ENCODE measurements around the gene CDCA5. TPM values are rescaled to one million over a fixed set of nuclear protein-coding genes. Genes with fewer than 3 reads are reported as not detected.

Gene CDCA5
- total RNA-seq, 4 donors from 2014 or later, result 0.56 to 2.8 (median 1.4) TPM; not detected in 1

DNA sequence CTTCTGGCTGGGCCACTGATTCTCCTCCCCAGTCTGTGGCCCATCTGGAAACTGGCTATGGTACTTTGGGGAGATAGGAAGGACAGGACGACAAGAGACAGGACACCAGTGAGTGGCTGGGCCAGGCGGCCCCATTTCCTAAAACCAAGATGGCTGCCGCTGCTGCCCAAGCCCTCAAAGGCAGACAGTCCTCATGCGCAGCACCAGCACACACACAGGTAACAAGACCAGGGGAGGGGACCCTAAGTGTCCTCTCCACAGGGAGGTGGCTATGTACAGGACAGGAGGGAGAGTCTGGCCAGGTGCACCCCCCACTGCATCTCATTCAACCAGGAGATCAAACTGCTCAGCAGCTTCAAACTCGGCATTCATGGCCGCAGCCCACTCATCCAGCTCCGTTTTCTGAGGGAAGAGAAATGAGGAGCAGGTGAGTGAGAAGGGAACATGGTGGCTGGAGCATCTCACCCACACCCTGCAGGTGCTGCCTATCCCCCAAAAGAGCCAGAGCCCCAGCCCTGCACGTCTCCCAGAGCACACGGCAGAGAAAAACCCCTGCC lies 5.0 kb downstream of the CDCA5 start:
- DNase-seq (ENCODE audit: low spot score), result no peak
- TF ChIP-seq, protein P1, sequence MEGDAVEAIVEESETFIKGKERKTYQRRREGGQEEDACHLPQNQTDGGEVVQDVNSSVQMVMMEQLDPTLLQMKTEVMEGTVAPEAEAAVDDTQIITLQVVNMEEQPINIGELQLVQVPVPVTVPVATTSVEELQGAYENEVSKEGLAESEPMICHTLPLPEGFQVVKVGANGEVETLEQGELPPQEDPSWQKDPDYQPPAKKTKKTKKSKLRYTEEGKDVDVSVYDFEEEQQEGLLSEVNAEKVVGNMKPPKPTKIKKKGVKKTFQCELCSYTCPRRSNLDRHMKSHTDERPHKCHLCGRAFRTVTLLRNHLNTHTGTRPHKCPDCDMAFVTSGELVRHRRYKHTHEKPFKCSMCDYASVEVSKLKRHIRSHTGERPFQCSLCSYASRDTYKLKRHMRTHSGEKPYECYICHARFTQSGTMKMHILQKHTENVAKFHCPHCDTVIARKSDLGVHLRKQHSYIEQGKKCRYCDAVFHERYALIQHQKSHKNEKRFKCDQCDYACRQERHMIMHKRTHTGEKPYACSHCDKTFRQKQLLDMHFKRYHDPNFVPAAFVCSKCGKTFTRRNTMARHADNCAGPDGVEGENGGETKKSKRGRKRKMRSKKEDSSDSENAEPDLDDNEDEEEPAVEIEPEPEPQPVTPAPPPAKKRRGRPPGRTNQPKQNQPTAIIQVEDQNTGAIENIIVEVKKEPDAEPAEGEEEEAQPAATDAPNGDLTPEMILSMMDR (IDR thresholded peaks at IDR 0.05), result no peak
- ATAC-seq (ENCODE audit: low FRiP score), result no peak

GRCh38 chr11:65078151-65078550 lies 5.7 kb downstream of the CDCA5 start:
- TF ChIP-seq, protein P1 (IDR thresholded peaks at IDR 0.05), result no peak
- no peak for ATAC-seq (ENCODE audit: low FRiP score)

GRCh38 chr11:65077451-65077850 lies 6.4 kb downstream of the CDCA5 start:
- no peak for ATAC-seq (ENCODE audit: low FRiP score)
- TF ChIP-seq, protein P1 (IDR thresholded peaks at IDR 0.05), result no peak
- DNase-seq (ENCODE audit: low spot score), result no peak

More at GRCh38 chr11:65078151-65078550, 5.7 kb downstream of the CDCA5 start:
- no peak for DNase-seq (ENCODE audit: low spot score)

- no peak for DNase-seq (ENCODE audit: low spot score)
- ATAC-seq (ENCODE audit: low FRiP score), result no peak
- TF ChIP-seq, protein P1 (IDR thresholded peaks at IDR 0.05), result no peak
These were observed 11.2 kb downstream of the CDCA5 start for GRCh38 chr11:65072631-65072966.

DNA sequence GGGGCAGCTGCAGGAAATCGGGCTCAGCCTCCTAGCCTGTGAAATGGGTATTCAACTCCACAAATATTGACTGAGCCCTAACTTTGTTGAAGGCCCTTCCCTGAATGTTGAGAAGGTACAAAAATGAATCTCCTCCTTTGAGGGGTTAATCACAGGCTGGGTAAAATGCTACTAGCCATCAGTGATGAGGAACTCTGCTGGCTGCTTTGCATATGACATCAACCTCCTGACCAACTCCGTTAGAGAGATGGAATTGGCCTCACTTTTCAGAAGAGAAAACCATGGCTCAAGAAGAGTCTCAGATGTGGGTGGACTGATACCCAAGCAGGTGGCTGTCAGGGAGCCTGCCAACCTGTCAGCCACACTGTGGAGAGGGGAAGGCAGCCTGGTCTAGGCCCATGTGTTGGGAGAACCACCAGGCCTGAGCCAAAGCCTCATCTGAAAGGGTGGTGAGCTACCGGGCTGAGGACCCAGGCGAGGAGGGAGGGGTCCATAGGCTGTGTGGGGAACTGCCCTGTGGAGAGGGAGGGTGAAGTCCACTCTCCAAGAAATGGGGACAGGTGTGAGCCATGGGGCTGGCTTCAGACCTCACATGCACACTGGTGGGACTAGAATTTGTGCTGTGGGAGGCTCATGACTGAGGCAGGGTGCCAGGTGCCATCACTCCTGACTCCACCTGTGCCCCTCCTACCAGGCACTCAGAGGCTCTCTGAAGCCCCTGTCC lies 11.8 kb downstream of the CDCA5 start:
- no peak for ATAC-seq (ENCODE audit: low FRiP score)
- DNase-seq (ENCODE audit: low spot score), result no peak
- TF ChIP-seq, protein P1 (IDR thresholded peaks at IDR 0.05), result no peak

DNA sequence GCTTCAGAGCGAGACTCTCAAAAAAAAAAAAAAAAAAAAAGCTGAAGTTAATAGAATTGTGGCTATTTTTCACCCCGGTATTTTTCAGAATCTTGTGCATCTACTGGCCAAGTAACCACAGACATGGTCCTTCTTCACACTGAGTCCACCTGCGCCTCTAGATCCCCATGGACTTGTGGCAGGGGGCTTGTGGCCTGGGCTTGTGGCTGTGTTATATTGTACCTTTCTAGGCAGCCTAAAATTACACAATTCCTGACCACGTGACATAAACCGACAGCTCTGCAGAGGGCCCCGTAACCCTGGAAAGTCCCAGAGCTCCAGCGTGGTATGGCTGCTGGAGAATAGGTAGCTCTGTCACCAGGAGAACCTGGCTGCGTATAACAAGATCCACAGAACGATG lies 14.6 kb downstream of the CDCA5 start:
- DNase-seq (ENCODE audit: low spot score) (no peak), ATAC-seq (ENCODE audit: low FRiP score) (no peak)
- TF ChIP-seq, protein P1 (IDR thresholded peaks at IDR 0.05), result no peak

- DNase-seq (ENCODE audit: low spot score) (no peak), ATAC-seq (ENCODE audit: low FRiP score) (no peak)
- TF ChIP-seq, protein P1 (IDR thresholded peaks at IDR 0.05), result no peak
These were observed 16.4 kb downstream of the CDCA5 start for GRCh38 chr11:65067446-65067845.

Measured in omental fat pad (tissue), 4 donors.